Midbrain (tissue), 1 donor: Measurements from ENCODE around the gene TBX2.
"Not testable (repeated sequence)": the region's sequence is repeated elsewhere in the genome, so short reads cannot be mapped to it uniquely, and the experiment has no call there.

Experiments used
- DNase-seq: peaks from one replicate; lab custom pipeline; 2025; lab: John Stamatoyannopoulos, UW

Gene TBX2

GRCh38 chr17:61431594-61432311 is 32.1 kb downstream of the TBX2 start:
- DNase-seq: no peak

- no peak for DNase-seq
These were observed 36.6 kb downstream of the TBX2 start for GRCh38 chr17:61436273-61436672.

- DNase-seq: no peak
These were observed 37.5 kb downstream of the TBX2 start for GRCh38 chr17:61436995-61437704.

- DNase-seq: no peak
These were observed 41.1 kb downstream of the TBX2 start for GRCh38 chr17:61440697-61441096.

- not testable (repeated sequence) for DNase-seq
These were observed 41.9 kb downstream of the TBX2 start for GRCh38 chr17:61441507-61441906.

GRCh38 chr17:61442136-61442775 is 42.6 kb downstream of the TBX2 start:
- DNase-seq: no peak

- DNase-seq: no peak
These were observed 43.3 kb downstream of the TBX2 start for GRCh38 chr17:61442878-61443474.

- DNase-seq: no peak
These were observed 43.8 kb downstream of the TBX2 start for GRCh38 chr17:61443475-61443882.

GRCh38 chr17:61444075-61444474 is 44.4 kb downstream of the TBX2 start:
- no peak for DNase-seq

GRCh38 chr17:61444831-61445230 is 45.2 kb downstream of the TBX2 start:
- no peak for DNase-seq

- no peak for DNase-seq
These were observed 47.7 kb downstream of the TBX2 start for GRCh38 chr17:61447358-61447757.

- DNase-seq: no peak
These were observed 48.4 kb downstream of the TBX2 start for GRCh38 chr17:61448042-61448441.

GRCh38 chr17:61449140-61449539 is 49.5 kb downstream of the TBX2 start:
- DNase-seq: not testable (repeated sequence)

GRCh38 chr17:61449707-61450640 is 50.3 kb downstream of the TBX2 start:
- no peak for DNase-seq

GRCh38 chr17:61450641-61451537 is 51.2 kb downstream of the TBX2 start:
- DNase-seq: no peak

GRCh38 chr17:61451538-61452300 is 52.1 kb downstream of the TBX2 start:
- no peak for DNase-seq

- DNase-seq: no peak
These were observed 53.0 kb downstream of the TBX2 start, which contains the start of gene TBX4 for GRCh38 chr17:61452301-61453290. TSS of gene TBX4 (plus strand) at chr17:61452422. CDS start at chr17:61456491, 4,069 bp downstream.
